Rectal smooth muscle tissue (tissue), 1 donor: ENCODE measurements around the gene MAPT.
"Not testable (repeated sequence)": the region's sequence is repeated elsewhere in the genome, so short reads cannot be mapped to it uniquely, and the experiment has no call there.

Source experiments
- H3K27ac ChIP-seq: one replicate; pipeline ENCODE4 v1.7.0; 2013; ENCODE audit warnings: low read depth, low read length, inconsistent platforms
- H3K27me3 ChIP-seq: one replicate; pipeline ENCODE4 v1.7.0; 2013; ENCODE audit warnings: low read length; ENCODE audit not compliant: control insufficient read depth, insufficient read depth
- H3K36me3 ChIP-seq: one replicate; pipeline ENCODE4 v1.7.0; 2013; ENCODE audit warnings: low read length; ENCODE audit not compliant: control insufficient read depth, insufficient read depth
- H3K4me1 ChIP-seq: one replicate; pipeline ENCODE4 v1.7.0; 2013; ENCODE audit warnings: low read length; ENCODE audit not compliant: control insufficient read depth, insufficient read depth
- H3K4me3 ChIP-seq: one replicate; pipeline ENCODE4 v1.7.0; 2013; ENCODE audit warnings: low read length
- H3K9ac ChIP-seq: one replicate; pipeline ENCODE4 v1.7.0; 2013; ENCODE audit warnings: low read length

MAPT gene

DNA sequence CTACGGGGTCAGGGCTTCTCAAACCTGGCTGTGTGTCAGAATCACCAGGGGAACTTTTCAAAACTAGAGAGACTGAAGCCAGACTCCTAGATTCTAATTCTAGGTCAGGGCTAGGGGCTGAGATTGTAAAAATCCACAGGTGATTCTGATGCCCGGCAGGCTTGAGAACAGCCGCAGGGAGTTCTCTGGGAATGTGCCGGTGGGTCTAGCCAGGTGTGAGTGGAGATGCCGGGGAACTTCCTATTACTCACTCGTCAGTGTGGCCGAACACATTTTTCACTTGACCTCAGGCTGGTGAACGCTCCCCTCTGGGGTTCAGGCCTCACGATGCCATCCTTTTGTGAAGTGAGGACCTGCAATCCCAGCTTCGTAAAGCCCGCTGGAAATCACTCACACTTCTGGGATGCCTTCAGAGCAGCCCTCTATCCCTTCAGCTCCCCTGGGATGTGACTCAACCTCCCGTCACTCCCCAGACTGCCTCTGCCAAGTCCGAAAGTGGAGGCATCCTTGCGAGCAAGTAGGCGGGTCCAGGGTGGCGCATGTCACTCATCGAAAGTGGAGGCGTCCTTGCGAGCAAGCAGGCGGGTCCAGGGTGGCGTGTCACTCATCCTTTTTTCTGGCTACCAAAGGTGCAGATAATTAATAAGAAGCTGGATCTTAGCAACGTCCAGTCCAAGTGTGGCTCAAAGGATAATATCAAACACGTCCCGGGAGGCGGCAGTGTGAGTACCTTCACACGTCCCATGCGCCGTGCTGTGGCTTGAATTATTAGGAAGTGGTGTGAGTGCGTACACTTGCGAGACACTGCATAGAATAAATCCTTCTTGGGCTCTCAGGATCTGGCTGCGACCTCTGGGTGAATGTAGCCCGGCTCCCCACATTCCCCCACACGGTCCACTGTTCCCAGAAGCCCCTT, 115.6 kb downstream of the MAPT start:
- H3K4me3 ChIP-seq, result no peak overlapping the region
- no peak overlapping the region for H3K9ac ChIP-seq
- H3K27me3 ChIP-seq, result no peaks in the 10 kb centered on the region
- no peak overlapping the region for H3K27ac ChIP-seq
- H3K36me3 ChIP-seq, result no peaks in the 10 kb centered on the region
- no peaks in the 10 kb centered on the region for H3K4me1 ChIP-seq

DNA sequence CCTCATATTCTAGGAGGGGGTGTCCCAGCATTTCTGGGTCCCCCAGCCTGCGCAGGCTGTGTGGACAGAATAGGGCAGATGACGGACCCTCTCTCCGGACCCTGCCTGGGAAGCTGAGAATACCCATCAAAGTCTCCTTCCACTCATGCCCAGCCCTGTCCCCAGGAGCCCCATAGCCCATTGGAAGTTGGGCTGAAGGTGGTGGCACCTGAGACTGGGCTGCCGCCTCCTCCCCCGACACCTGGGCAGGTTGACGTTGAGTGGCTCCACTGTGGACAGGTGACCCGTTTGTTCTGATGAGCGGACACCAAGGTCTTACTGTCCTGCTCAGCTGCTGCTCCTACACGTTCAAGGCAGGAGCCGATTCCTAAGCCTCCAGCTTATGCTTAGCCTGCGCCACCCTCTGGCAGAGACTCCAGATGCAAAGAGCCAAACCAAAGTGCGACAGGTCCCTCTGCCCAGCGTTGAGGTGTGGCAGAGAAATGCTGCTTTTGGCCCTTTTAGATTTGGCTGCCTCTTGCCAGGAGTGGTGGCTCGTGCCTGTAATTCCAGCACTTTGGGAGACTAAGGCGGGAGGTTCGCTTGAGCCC, 116.3 kb downstream of the MAPT start:
- H3K4me1 ChIP-seq, result no peaks in the 10 kb centered on the region
- no peak overlapping the region for H3K27ac ChIP-seq
- H3K4me3 ChIP-seq, result no peak overlapping the region
- no peaks in the 10 kb centered on the region for H3K27me3 ChIP-seq
- H3K9ac ChIP-seq, result no peak overlapping the region
- no peaks in the 10 kb centered on the region for H3K36me3 ChIP-seq

DNA sequence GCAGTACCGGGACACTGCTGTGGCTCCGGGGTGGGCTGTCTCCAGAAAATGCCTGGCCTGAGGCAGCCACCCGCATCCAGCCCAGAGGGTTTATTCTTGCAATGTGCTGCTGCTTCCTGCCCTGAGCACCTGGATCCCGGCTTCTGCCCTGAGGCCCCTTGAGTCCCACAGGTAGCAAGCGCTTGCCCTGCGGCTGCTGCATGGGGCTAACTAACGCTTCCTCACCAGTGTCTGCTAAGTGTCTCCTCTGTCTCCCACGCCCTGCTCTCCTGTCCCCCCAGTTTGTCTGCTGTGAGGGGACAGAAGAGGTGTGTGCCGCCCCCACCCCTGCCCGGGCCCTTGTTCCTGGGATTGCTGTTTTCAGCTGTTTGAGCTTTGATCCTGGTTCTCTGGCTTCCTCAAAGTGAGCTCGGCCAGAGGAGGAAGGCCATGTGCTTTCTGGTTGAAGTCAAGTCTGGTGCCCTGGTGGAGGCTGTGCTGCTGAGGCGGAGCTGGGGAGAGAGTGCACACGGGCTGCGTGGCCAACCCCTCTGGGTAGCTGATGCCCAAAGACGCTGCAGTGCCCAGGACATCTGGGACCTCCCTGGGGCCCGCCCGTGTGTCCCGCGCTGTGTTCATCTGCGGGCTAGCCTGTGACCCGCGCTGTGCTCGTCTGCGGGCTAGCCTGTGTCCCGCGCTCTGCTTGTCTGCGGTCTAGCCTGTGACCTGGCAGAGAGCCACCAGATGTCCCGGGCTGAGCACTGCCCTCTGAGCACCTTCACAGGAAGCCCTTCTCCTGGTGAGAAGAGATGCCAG, 117.6 kb downstream of the MAPT start:
- Histone ChIP-seq H3K4me1 (no peaks in the 10 kb centered on the region), H3K9ac (no peak overlapping the region), H3K27ac (no peak overlapping the region), H3K36me3 (no peaks in the 10 kb centered on the region), H3K4me3 (no peak overlapping the region), H3K27me3 (no peaks in the 10 kb centered on the region)

DNA sequence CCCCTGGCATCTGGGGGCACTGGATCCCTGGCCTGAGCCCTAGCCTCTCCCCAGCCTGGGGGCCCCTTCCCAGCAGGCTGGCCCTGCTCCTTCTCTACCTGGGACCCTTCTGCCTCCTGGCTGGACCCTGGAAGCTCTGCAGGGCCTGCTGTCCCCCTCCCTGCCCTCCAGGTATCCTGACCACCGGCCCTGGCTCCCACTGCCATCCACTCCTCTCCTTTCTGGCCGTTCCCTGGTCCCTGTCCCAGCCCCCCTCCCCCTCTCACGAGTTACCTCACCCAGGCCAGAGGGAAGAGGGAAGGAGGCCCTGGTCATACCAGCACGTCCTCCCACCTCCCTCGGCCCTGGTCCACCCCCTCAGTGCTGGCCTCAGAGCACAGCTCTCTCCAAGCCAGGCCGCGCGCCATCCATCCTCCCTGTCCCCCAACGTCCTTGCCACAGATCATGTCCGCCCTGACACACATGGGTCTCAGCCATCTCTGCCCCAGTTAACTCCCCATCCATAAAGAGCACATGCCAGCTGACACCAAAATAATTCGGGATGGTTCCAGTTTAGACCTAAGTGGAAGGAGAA, 118.2 kb downstream of the MAPT start:
- no peaks in the 10 kb centered on the region for H3K36me3 ChIP-seq
- no peaks in the 10 kb centered on the region for H3K4me1 ChIP-seq
- H3K27me3 ChIP-seq, result no peaks in the 10 kb centered on the region
- H3K4me3 ChIP-seq, result no peak overlapping the region
- no peak overlapping the region for H3K27ac ChIP-seq
- H3K9ac ChIP-seq, result no peak overlapping the region

DNA sequence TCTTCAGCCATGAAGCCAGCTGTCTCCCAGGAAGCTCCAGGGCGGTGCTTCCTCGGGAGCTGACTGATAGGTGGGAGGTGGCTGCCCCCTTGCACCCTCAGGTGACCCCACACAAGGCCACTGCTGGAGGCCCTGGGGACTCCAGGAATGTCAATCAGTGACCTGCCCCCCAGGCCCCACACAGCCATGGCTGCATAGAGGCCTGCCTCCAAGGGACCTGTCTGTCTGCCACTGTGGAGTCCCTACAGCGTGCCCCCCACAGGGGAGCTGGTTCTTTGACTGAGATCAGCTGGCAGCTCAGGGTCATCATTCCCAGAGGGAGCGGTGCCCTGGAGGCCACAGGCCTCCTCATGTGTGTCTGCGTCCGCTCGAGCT, 118.8 kb downstream of the MAPT start:
- no peak overlapping the region for H3K9ac ChIP-seq
- H3K27ac ChIP-seq, result no peak overlapping the region
- H3K36me3 ChIP-seq, result no peaks in the 10 kb centered on the region
- no peaks in the 10 kb centered on the region for H3K4me1 ChIP-seq
- no peaks in the 10 kb centered on the region for H3K27me3 ChIP-seq
- no peak overlapping the region for H3K4me3 ChIP-seq

DNA sequence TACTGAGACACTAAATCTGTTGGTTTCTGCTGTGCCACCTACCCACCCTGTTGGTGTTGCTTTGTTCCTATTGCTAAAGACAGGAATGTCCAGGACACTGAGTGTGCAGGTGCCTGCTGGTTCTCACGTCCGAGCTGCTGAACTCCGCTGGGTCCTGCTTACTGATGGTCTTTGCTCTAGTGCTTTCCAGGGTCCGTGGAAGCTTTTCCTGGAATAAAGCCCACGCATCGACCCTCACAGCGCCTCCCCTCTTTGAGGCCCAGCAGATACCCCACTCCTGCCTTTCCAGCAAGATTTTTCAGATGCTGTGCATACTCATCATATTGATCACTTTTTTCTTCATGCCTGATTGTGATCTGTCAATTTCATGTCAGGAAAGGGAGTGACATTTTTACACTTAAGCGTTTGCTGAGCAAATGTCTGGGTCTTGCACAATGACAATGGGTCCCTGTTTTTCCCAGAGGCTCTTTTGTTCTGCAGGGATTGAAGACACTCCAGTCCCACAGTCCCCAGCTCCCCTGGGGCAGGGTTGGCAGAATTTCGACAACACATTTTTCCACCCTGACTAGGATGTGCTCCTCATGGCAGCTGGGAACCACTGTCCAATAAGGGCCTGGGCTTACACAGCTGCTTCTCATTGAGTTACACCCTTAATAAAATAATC, 119.3 kb downstream of the MAPT start:
- H3K27me3 ChIP-seq, result no peaks in the 10 kb centered on the region
- H3K9ac ChIP-seq, result no peak overlapping the region
- no peak overlapping the region for H3K4me3 ChIP-seq
- no peaks in the 10 kb centered on the region for H3K36me3 ChIP-seq
- no peaks in the 10 kb centered on the region for H3K4me1 ChIP-seq
- no peak overlapping the region for H3K27ac ChIP-seq

DNA sequence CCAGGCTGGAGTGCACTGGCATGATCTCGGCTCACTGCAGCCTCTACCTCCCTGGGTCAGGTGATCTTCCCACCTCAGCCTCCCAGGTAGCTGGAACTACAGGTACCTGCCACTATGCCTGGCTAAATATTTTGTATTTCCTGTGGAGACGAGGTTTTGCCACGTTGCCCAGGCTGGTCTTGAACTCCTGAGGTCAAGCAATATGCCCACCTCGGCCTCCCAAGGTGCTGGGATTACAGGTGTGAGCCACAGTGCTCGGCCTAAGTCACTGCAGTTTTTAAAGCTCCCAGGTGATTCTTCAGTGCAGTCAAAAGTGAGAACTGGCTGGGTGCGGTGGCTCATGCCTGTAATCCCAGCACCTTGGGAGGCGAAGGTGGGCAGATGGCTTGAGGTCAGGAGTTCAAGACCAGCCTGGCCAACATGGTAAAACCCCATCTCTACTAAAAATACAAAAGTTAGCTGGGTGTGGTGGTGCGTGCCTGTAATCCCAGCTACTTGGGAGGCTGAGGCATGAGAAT, 125.1 kb downstream of the MAPT start:
- H3K27ac ChIP-seq, H3K36me3 ChIP-seq, H3K9ac ChIP-seq, H3K4me1 ChIP-seq, H3K4me3 ChIP-seq, H3K27me3 ChIP-seq: not testable (repeated sequence)

DNA sequence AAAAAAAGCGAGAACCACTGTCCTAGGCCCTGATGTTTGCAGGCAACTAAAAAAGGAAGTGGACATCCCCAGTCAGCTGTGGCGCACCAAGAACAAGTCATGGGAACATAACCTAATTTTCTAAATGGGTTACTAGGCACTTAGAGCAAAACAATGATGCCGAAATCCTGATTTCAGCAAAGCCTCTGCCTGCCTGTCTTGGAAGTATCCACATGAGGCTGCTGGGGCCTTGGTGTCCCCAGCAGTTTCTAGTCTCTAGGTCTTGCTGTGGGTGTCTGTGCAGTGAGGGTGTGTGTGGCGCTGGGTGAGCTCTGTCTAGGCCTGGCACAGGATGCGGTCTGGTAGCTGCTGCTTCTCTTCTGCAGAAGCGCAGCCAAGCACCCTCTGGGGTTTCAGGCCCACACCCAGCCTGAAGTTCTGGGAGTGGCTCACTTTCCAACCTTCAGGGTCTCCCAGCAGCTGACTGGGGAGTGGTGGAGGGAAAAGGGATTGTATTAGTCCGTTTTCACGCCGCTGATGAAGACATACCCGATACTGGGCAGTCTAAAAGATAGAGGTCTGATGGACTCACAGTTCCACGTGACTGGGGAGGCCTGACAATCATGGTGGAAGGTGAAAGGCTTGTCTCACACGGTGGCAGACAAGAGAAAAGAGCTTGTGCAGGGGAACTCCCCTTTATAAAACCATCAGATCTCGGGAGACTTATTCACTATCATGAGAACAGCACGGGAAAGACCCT, 125.8 kb downstream of the MAPT start:
- no peaks in the 10 kb centered on the region for H3K4me1 ChIP-seq
- no peak overlapping the region for H3K27ac ChIP-seq
- H3K9ac ChIP-seq, result no peak overlapping the region
- no peaks in the 10 kb centered on the region for H3K27me3 ChIP-seq
- peaks cover 3% of the 10 kb centered on the region for H3K36me3 ChIP-seq
- H3K4me3 ChIP-seq, result no peak overlapping the region

DNA sequence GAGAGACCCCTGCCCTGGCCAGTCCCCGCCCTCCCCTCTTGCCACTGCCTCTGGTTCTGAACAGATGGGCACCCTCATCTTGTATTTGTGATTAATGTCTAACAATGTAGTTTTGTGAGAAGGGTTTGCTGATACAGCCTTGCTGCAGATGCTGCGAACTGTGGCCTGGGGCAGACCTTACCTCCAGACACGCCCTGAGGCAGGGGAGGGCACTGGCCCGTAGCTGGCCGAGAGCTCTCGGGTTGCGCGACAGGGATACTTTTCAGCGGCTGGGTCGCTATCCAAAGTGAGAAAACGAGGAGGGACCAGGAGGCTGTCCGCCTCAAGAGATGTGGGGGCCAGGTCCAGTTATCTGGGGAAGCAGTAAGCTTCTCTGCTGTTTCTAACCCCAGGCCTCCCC, 126.6 kb downstream of the MAPT start:
- Histone ChIP-seq H3K36me3 (peaks cover 3% of the 10 kb centered on the region), H3K4me3 (no peak overlapping the region), H3K4me1 (no peaks in the 10 kb centered on the region), H3K27me3 (no peaks in the 10 kb centered on the region), H3K27ac (no peak overlapping the region), H3K9ac (no peak overlapping the region)

DNA sequence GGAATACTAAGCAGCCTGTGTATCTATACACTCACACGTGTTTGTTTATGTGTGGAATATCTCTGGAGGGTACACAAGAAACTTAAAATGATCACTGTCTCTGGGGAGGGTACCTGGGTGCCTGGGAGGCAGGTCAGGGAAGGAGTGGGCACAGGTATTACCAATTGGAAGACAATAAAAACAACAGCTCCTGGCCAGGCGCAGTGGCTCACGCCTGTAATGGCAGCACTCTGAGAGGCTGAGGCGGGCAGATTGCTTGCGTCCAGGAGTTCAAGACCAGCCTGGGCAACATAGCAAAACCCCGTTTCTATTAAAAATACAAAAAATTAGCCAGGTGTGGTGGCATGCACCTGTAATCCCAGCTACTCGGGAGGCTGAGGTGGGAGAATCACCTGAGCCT, 129.0 kb downstream of the MAPT start:
- H3K4me1 ChIP-seq, result not testable (repeated sequence)

DNA sequence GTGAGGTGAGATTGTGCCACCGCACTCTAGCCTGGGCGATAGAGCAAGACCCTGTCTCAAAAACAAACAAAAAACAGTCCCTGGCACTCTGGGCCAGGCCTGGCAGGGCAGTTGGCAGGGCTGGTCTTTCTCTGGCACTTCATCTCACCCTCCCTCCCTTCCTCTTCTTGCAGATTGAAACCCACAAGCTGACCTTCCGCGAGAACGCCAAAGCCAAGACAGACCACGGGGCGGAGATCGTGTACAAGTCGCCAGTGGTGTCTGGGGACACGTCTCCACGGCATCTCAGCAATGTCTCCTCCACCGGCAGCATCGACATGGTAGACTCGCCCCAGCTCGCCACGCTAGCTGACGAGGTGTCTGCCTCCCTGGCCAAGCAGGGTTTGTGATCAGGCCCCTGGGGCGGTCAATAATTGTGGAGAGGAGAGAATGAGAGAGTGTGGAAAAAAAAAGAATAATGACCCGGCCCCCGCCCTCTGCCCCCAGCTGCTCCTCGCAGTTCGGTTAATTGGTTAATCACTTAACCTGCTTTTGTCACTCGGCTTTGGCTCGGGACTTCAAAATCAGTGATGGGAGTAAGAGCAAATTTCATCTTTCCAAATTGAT, 129.5 kb downstream of the MAPT start:
- Histone ChIP-seq H3K4me1 (no peaks in the 10 kb centered on the region), H3K9ac (no peak overlapping the region), H3K27me3 (no peaks in the 10 kb centered on the region), H3K27ac (no peak overlapping the region), H3K4me3 (no peak overlapping the region), H3K36me3 (peaks cover 10% of the 10 kb centered on the region)

More for the DNA sequence above, 129.0 kb downstream of the MAPT start:
- not testable (repeated sequence) for H3K27me3 ChIP-seq, H3K27ac ChIP-seq, H3K4me3 ChIP-seq, H3K36me3 ChIP-seq, H3K9ac ChIP-seq
